H1 (cell line): ENCODE measurements around the gene ABHD4. TPM values are rescaled to one million over a fixed set of nuclear protein-coding genes. Genes with fewer than 3 reads are reported as not detected.

Experiments used
- BACH1 ChIP-seq: IDR thresholded peaks from 2 replicates; pipeline ENCODE4 v1.6.1; 2012; ENCODE audit warnings: low read length, improper control_type of control experiment
- CTBP2 ChIP-seq: IDR thresholded peaks from 2 replicates; pipeline ENCODE4 v1.7.0; 2011; ENCODE audit warnings: borderline replicate concordance, mild to moderate bottlenecking, moderate library complexity, mixed read lengths, low read length; ENCODE audit not compliant: insufficient read depth, insufficient read length
- SP4 ChIP-seq: IDR thresholded peaks from 2 replicates; pipeline ENCODE4 v1.6.1; 2012; ENCODE audit warnings: low read length, inconsistent platforms
- polyA plus RNA-seq, 7 experiments: library from polyadenylated mRNA; depleted of rRNA in 3 of 7; stranded (reverse) in 5 of 7; unstranded in 2 of 7; fragments of >200 nt in 5 of 7; fragments of 200-250 nt in 2 of 7; gene quantifications; 1 replicate in 5 of 7; 2 replicates in 1 of 7; 4 replicates in 1 of 7; pipeline versions ENCODE4 v1.2.1 to v1.2.3, GENCODE V29; 2011 to 2013; ENCODE audit warnings: missing spikeins in 2 of 7, mixed read lengths in 2 of 7
- total RNA-seq: library from RNA; stranded (reverse); fragmentation: NEBNext Ultra II Directional; extraction: Animal tissue kit (Norgen Biotek cat#: 25700); gene quantifications from 2 replicates; pipeline ENCODE4 v1.2.1, GENCODE V29; 2021
- TF ChIP-seq, protein P1 (sequence below), 3 experiments: IDR thresholded peaks; 1 replicate in 2 of 3; 2 replicates in 1 of 3; pipeline versions ENCODE4 v1.5.1 to v1.6.1; 2011; ENCODE audit warnings: low read length in 3 of 3, mild to moderate bottlenecking in 3 of 3, inconsistent platforms in 2 of 3, low read depth in 1 of 3, moderate library complexity in 1 of 3; ENCODE audit not compliant: insufficient read depth in 1 of 3; ENCODE audit errors: control extremely low read depth in 1 of 3

ABHD4 gene
- total and polyA plus RNA-seq, 2 of the 8 experiments (the other 6 are each of a cell fraction or from before 2014, with no cell fraction given), result 32.4 to 42.9 TPM

DNA sequence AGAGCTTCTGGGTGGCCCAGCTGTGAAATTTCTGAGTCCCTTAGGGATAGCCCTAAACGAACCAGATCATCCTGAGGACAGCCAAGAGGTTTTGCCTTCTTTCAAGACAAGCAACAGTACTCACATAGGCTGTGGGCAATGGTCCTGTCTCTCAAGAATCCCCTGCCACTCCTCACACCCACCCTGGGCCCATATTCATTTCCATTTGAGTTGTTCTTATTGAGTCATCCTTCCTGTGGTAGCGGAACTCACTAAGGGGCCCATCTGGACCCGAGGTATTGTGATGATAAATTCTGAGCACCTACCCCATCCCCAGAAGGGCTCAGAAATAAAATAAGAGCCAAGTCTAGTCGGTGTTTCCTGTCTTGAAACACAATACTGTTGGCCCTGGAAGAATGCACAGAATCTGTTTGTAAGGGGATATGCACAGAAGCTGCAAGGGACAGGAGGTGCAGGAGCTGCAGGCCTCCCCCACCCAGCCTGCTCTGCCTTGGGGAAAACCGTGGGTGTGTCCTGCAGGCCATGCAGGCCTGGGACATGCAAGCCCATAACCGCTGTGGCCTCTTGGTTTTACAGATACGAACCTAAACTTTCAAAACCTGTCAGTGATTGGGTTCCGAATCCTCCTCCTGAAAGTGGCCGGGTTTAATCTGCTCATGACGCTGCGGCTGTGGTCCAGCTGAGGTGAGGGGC, 48.0 kb upstream of the ABHD4 start (continued):
- TF ChIP-seq CTBP2, result no peak
- TF ChIP-seq, protein P1, sequence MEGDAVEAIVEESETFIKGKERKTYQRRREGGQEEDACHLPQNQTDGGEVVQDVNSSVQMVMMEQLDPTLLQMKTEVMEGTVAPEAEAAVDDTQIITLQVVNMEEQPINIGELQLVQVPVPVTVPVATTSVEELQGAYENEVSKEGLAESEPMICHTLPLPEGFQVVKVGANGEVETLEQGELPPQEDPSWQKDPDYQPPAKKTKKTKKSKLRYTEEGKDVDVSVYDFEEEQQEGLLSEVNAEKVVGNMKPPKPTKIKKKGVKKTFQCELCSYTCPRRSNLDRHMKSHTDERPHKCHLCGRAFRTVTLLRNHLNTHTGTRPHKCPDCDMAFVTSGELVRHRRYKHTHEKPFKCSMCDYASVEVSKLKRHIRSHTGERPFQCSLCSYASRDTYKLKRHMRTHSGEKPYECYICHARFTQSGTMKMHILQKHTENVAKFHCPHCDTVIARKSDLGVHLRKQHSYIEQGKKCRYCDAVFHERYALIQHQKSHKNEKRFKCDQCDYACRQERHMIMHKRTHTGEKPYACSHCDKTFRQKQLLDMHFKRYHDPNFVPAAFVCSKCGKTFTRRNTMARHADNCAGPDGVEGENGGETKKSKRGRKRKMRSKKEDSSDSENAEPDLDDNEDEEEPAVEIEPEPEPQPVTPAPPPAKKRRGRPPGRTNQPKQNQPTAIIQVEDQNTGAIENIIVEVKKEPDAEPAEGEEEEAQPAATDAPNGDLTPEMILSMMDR (IDR thresholded peaks at IDR 0.05; ENCODE audit: control extremely low read depth in 1 of 3, insufficient read depth in 1 of 3, low read depth in 1 of 3, low read length in 3 of 3), result no peak
- TF ChIP-seq SP4, result no peak
- TF ChIP-seq BACH1, result no peak
